GM12891 (cell line): ENCODE data around the gene MICU1.

Source experiments
- PAX5 ChIP-seq: IDR thresholded peaks from 2 replicates; pipeline ENCODE4 v1.6.1; 2011; ENCODE audit warnings: low read length, moderate library complexity, mild to moderate bottlenecking; ENCODE audit not compliant: insufficient read depth, severe bottlenecking
- POLR2A ChIP-seq: IDR thresholded peaks from 2 replicates; pipeline ENCODE4 v1.6.1; 2011; ENCODE audit warnings: low read depth, low read length, control low read depth
- POLR2AphosphoS5 ChIP-seq: IDR thresholded peaks from 2 replicates; pipeline ENCODE4 v1.6.1; 2011; ENCODE audit warnings: low read depth, low read length, control low read depth
- SPI1 ChIP-seq: IDR thresholded peaks from 2 replicates; pipeline ENCODE4 v1.6.1; 2011; ENCODE audit warnings: low read depth, low read length, control low read depth
- TAF1 ChIP-seq: IDR thresholded peaks from 2 replicates; pipeline ENCODE4 v1.6.1; 2011; ENCODE audit warnings: low read depth, low read length, control low read depth

- TF ChIP-seq POLR2A: no peak
- TF ChIP-seq POLR2AphosphoS5: no peak
- TF ChIP-seq SPI1: no peak
- no peak for TF ChIP-seq TAF1
- no peak for TF ChIP-seq PAX5
Measured at GRCh38 chr10:72503694-72504438, 122.0 kb downstream of the MICU1 start.
